GM19395 (cell line): ENCODE measurements around the gene NFX1.

Experiments used
- ATAC-seq: cut with Tn5 transposase; IDR thresholded peaks from one replicate; pipeline ENCODE4 v1.9.1; 2021; ENCODE audit warnings: mild to moderate bottlenecking, moderate library complexity; ENCODE audit not compliant: unreplicated experiment

Gene NFX1

GRCh38 chr9:33415501-33416038, 125.3 kb downstream of the NFX1 start:
- peak; percentile 78 for ATAC-seq

GRCh38 chr9:33416996-33417395, 126.7 kb downstream of the NFX1 start:
- no peak for ATAC-seq

GRCh38 chr9:33418090-33418489, 127.8 kb downstream of the NFX1 start:
- ATAC-seq: no peak

- ATAC-seq: no peak
Observed at GRCh38 chr9:33419708-33420303, 129.5 kb downstream of the NFX1 start.
